H9 (cell line): ENCODE data around the gene EYA4. TPM values are rescaled to one million over a fixed set of nuclear protein-coding genes. Genes with fewer than 3 reads are reported as not detected.

ENCODE experiments used
- DNase-seq: peaks from one replicate; pipeline ENCODE4 v3.0.0-alpha.2; 2017
- H2AFZ ChIP-seq: one replicate; pipeline ENCODE4 v1.6.1; 2013; ENCODE audit warnings: mild to moderate bottlenecking, low read length, control low read depth, moderate library complexity
- H2AK5ac ChIP-seq: 2 replicates; pipeline ENCODE4 v1.6.1; 2013; ENCODE audit warnings: low read length, control low read depth, mixed read lengths; ENCODE audit not compliant: insufficient read length
- H2BK120ac ChIP-seq: one replicate; pipeline ENCODE4 v1.6.1; 2013; ENCODE audit warnings: low read depth, mild to moderate bottlenecking, low read length, control low read depth, inconsistent platforms; ENCODE audit not compliant: poor library complexity, severe bottlenecking
- H2BK12ac ChIP-seq: 2 replicates; pipeline ENCODE4 v1.6.1; 2013; ENCODE audit warnings: low read length, control low read depth, mixed read lengths, low read depth; ENCODE audit not compliant: insufficient read length
- H2BK15ac ChIP-seq: 2 replicates; pipeline ENCODE4 v1.6.1; 2013; ENCODE audit warnings: low read depth, low read length, control low read depth
- H2BK20ac ChIP-seq: one replicate; pipeline ENCODE4 v1.6.1; 2013; ENCODE audit warnings: low read depth, mild to moderate bottlenecking, low read length, control low read depth, inconsistent platforms; ENCODE audit not compliant: poor library complexity, severe bottlenecking
- H2BK5ac ChIP-seq: 2 replicates; pipeline ENCODE4 v1.6.1; 2013; ENCODE audit warnings: low read length, control low read depth, mixed read lengths; ENCODE audit not compliant: insufficient read length
- H3K14ac ChIP-seq: 2 replicates; pipeline ENCODE4 v1.6.1; 2013; ENCODE audit warnings: low read length, control low read depth; ENCODE audit not compliant: insufficient read depth
- H3K18ac ChIP-seq: 2 replicates; pipeline ENCODE4 v1.6.1; 2013; ENCODE audit warnings: low read depth, mild to moderate bottlenecking, mixed read lengths, low read length, control low read depth; ENCODE audit not compliant: insufficient read length
- H3K23ac ChIP-seq: 2 replicates; pipeline ENCODE4 v1.6.1; 2013; ENCODE audit warnings: low read length, control low read depth, mixed read lengths, low read depth; ENCODE audit not compliant: insufficient read length
- H3K23me2 ChIP-seq: 2 replicates; pipeline ENCODE4 v1.6.1; 2013; ENCODE audit warnings: low read depth, mild to moderate bottlenecking, mixed read lengths, low read length, control low read depth; ENCODE audit not compliant: insufficient read length, poor library complexity, severe bottlenecking
- H3K27ac ChIP-seq: 2 replicates; pipeline ENCODE4 v1.5.1; 2013; ENCODE audit warnings: low read length, control low read depth, mixed read lengths, low read depth; ENCODE audit not compliant: insufficient read length
- H3K27me3 ChIP-seq: 2 replicates; pipeline ENCODE4 v1.6.1; 2013; ENCODE audit warnings: low read length, control low read depth, inconsistent platforms; ENCODE audit not compliant: insufficient read depth
- H3K4ac ChIP-seq: 2 replicates; pipeline ENCODE4 v1.6.1; 2013; ENCODE audit warnings: low read depth, mild to moderate bottlenecking, control low read depth, inconsistent platforms, low read length, moderate library complexity
- H3K4me1 ChIP-seq: 2 replicates; pipeline ENCODE4 v1.6.1; 2013; ENCODE audit warnings: low read length, control low read depth, inconsistent platforms; ENCODE audit not compliant: insufficient read depth
- H3K4me2 ChIP-seq: 2 replicates; pipeline ENCODE4 v1.6.1; 2013; ENCODE audit warnings: low read length, control low read depth, mixed read lengths; ENCODE audit not compliant: insufficient read length, insufficient read depth
- H3K56ac ChIP-seq: 2 replicates; pipeline ENCODE4 v1.6.1; 2013; ENCODE audit warnings: low read depth, mild to moderate bottlenecking, mixed read lengths, low read length, control low read depth; ENCODE audit not compliant: insufficient read length
- H3K79me1 ChIP-seq: 2 replicates; pipeline ENCODE4 v1.6.1; 2013; ENCODE audit warnings: low read depth, mild to moderate bottlenecking, moderate library complexity, low read length, control low read depth, inconsistent platforms; ENCODE audit not compliant: insufficient read depth, poor library complexity, severe bottlenecking
- H3K79me2 ChIP-seq: 2 replicates; pipeline ENCODE4 v1.6.1; 2013; ENCODE audit warnings: low read length, control low read depth, inconsistent platforms; ENCODE audit not compliant: insufficient read depth
- H3K9ac ChIP-seq: 2 replicates; pipeline ENCODE4 v1.6.1; 2013; ENCODE audit warnings: low read length, control low read depth, mixed read lengths; ENCODE audit not compliant: insufficient read length; ENCODE audit errors: extremely low read depth
- H3K9me3 ChIP-seq: one replicate; pipeline ENCODE4 v1.6.1; 2013; ENCODE audit warnings: low read depth, low read length, inconsistent platforms; ENCODE audit not compliant: control insufficient read depth
- H3T11ph ChIP-seq: one replicate; pipeline ENCODE4 v1.6.1; 2013; ENCODE audit warnings: mild to moderate bottlenecking, low read length, control low read depth, inconsistent platforms
- H4K20me1 ChIP-seq: one replicate; pipeline ENCODE4 v1.6.1; 2013; ENCODE audit not compliant: control insufficient read depth, insufficient read length, insufficient read depth
- H4K5ac ChIP-seq: 2 replicates; pipeline ENCODE4 v1.6.1; 2013; ENCODE audit warnings: low read depth, mild to moderate bottlenecking, mixed read lengths, low read length, control low read depth; ENCODE audit not compliant: insufficient read length
- H4K8ac ChIP-seq: replicated peaks from 2 replicates; pipeline ENCODE4 v1.6.1; 2013; ENCODE audit warnings: low read length, control low read depth, mixed read lengths, low read depth; ENCODE audit not compliant: insufficient read length
- H4K91ac ChIP-seq: 2 replicates; pipeline ENCODE4 v1.6.1; 2013; ENCODE audit warnings: low read depth, mild to moderate bottlenecking, moderate library complexity, mixed read lengths, low read length, control low read depth; ENCODE audit not compliant: insufficient read length
- H3K27ac Mint-ChIP-seq, 3 experiments: 2 replicates in 2 of 3; 3 replicates in 1 of 3; pipeline ENCODE4 v1.8.0; 2020 to 2021; ENCODE audit warnings: mixed read lengths in 3 of 3, mild to moderate bottlenecking in 1 of 3, moderate library complexity in 1 of 3
- H3K27me3 Mint-ChIP-seq: 2 replicates; pipeline ENCODE4 v1.8.0; 2021; ENCODE audit warnings: low read depth, mild to moderate bottlenecking, moderate library complexity, mixed read lengths
- H3K36me3 Mint-ChIP-seq, 3 experiments: 2 replicates in 2 of 3; 3 replicates in 1 of 3; pipeline ENCODE4 v1.8.0; 2020 to 2021; ENCODE audit warnings: low read depth in 3 of 3, mixed read lengths in 3 of 3; ENCODE audit not compliant: insufficient read depth in 1 of 3
- H3K4me1 Mint-ChIP-seq, 2 experiments: 2 replicates each; pipeline ENCODE4 v1.8.0; 2020; ENCODE audit warnings: mixed read lengths in 2 of 2
- H3K4me3 Mint-ChIP-seq, 2 experiments: 2 replicates in 1 of 2; 3 replicates in 1 of 2; pipeline ENCODE4 v1.8.0; 2020 to 2021; ENCODE audit warnings: mild to moderate bottlenecking in 2 of 2, mixed read lengths in 2 of 2, moderate library complexity in 1 of 2
- H3K9me3 Mint-ChIP-seq, 2 experiments: 2 replicates in 1 of 2; 3 replicates in 1 of 2; pipeline ENCODE4 v1.8.0; 2020; ENCODE audit warnings: mild to moderate bottlenecking in 2 of 2, mixed read lengths in 2 of 2, moderate library complexity in 1 of 2
- WGBS: extraction: QIAGEN DNeasy Blood & Tissue Kit; methylation state at CpG from one replicate; pipeline ENCODE4 v1.1.7; 2013; ENCODE audit warnings: missing lambda C conversion rate, low lambda C conversion rate, mixed read lengths; ENCODE audit not compliant: insufficient read length; ENCODE audit errors: extremely low coverage; 5-methylcytosine and 5-hydroxymethylcytosine counted together
- total RNA-seq: library from RNA; stranded (reverse); gene quantifications from 2 replicates; pipeline ENCODE4 v1.2.1, GENCODE V29; 2021
- TF ChIP-seq, protein P1 (sequence below): fragments of 200-600 bp; sonication (generic); conservative IDR thresholded peaks from 3 replicates; pipeline ENCODE4 v1.8.0; 2021; ENCODE audit warnings: antibody characterized with exemption, mild to moderate bottlenecking

EYA4 gene
- total RNA-seq, 1 experiment from 2014 or later: 0.26 TPM

DNA sequence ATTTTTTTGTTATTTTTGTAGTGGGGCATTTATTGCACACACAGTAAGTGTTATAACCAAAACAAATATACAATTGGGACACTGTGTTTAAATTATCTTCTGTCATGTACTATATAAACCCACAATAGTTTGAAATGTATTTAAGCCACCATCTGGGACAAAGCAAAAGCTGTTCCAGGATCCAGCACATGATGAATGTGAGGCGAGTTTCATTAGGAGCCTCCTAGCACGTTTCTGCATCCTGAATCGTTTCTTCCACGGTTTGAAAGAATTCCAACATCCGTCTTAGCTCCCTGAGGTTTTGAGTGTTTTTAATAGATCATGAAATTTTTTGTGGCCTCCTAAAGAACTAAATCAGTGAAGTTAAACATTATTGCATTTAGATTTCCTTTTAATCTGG, 65.8 kb downstream of the EYA4 start:
- Histone ChIP-seq H3K56ac (no peak overlapping the region), H4K5ac (no peak overlapping the region), H2AFZ (no peak overlapping the region), H3K27ac (no peak overlapping the region), H4K91ac (no peak overlapping the region), H3K9me3 (no peaks in the 10 kb centered on the region), H3K9ac (no peak overlapping the region), H2BK15ac (no peak overlapping the region), H3K79me1 (no peaks in the 10 kb centered on the region), H4K20me1 (no peaks in the 10 kb centered on the region), H2BK20ac (no peak overlapping the region), H3K4me1 (no peaks in the 10 kb centered on the region), H3K4me2 (no peak overlapping the region), H3K14ac (no peak overlapping the region), H3T11ph (no peak overlapping the region), H2AK5ac (no peak overlapping the region), H2BK12ac (no peak overlapping the region), H3K4ac (no peak overlapping the region), H3K27me3 (no peaks in the 10 kb centered on the region), H2BK5ac (no peak overlapping the region), H3K79me2 (no peaks in the 10 kb centered on the region), H2BK120ac (no peak overlapping the region), H3K18ac (no peak overlapping the region), H4K8ac (no peak overlapping the region), H3K23me2 (no peaks in the 10 kb centered on the region), H3K23ac (no peak overlapping the region)
- H3K4me1 Mint-ChIP-seq: peaks cover 5% of the 10 kb centered on the region in 2 experiments
- H3K9me3 Mint-ChIP-seq: peaks cover 4 to 6% of the 10 kb centered on the region in 2 experiments
- DNase-seq: no peak
- TF ChIP-seq, protein P1, sequence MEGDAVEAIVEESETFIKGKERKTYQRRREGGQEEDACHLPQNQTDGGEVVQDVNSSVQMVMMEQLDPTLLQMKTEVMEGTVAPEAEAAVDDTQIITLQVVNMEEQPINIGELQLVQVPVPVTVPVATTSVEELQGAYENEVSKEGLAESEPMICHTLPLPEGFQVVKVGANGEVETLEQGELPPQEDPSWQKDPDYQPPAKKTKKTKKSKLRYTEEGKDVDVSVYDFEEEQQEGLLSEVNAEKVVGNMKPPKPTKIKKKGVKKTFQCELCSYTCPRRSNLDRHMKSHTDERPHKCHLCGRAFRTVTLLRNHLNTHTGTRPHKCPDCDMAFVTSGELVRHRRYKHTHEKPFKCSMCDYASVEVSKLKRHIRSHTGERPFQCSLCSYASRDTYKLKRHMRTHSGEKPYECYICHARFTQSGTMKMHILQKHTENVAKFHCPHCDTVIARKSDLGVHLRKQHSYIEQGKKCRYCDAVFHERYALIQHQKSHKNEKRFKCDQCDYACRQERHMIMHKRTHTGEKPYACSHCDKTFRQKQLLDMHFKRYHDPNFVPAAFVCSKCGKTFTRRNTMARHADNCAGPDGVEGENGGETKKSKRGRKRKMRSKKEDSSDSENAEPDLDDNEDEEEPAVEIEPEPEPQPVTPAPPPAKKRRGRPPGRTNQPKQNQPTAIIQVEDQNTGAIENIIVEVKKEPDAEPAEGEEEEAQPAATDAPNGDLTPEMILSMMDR: no peak
- H3K36me3 Mint-ChIP-seq: peaks cover 3 to 10% (median 4%) of the 10 kb centered on the region in 3 experiments
- no peak overlapping the region for H3K27ac Mint-ChIP-seq
- no CpG with 5 or more reads among the region's 5 CpGs for WGBS
- H3K4me3 Mint-ChIP-seq: no peak overlapping the region
- no peaks in the 10 kb centered on the region; the same call in 1 of the 2 replicates for H3K27me3 Mint-ChIP-seq
